Natural killer cell (primary cell): Measurements from ENCODE around the gene TMEM161A. TPM values are rescaled to one million over a fixed set of nuclear protein-coding genes. Genes with fewer than 3 reads are reported as not detected.

Source experiments
- ATAC-seq, 3 donors: fragments of 150-1000 bp in 2 of 3; fragments of 200-7000 bp in 1 of 3; cut with Tn5 transposase; 1 replicate in 1 of 3; 2 replicates in 2 of 3; pipeline ENCODE4 v1.10.0; 2021; ENCODE audit warnings: mild to moderate bottlenecking in 2 of 3, moderate library complexity in 2 of 3
- DNase-seq, 2 donors: peaks; one replicate each; pipeline versions ENCODE4 v3.0.0 to v3.0.0-alpha.2; 2013 to 2021; ENCODE audit warnings: mixed read lengths in 1 of 2
- H3K27ac ChIP-seq: one replicate; pipeline ENCODE4 v1.5.1; 2013; ENCODE audit warnings: mild to moderate bottlenecking, low read length
- H3K27me3 ChIP-seq: one replicate; pipeline ENCODE4 v1.6.1; 2013; ENCODE audit warnings: low read length; ENCODE audit not compliant: control insufficient read depth, insufficient read depth
- H3K36me3 ChIP-seq: one replicate; pipeline ENCODE4 v1.6.1; 2013; ENCODE audit warnings: low read length; ENCODE audit not compliant: control insufficient read depth, insufficient read depth
- H3K4me1 ChIP-seq: one replicate; pipeline ENCODE4 v1.6.1; 2013; ENCODE audit warnings: low read length; ENCODE audit not compliant: control insufficient read depth, insufficient read depth
- H3K4me3 ChIP-seq: one replicate; pipeline ENCODE4 v1.5.1; 2013; ENCODE audit warnings: low read length
- H3K9me3 ChIP-seq: one replicate; pipeline ENCODE4 v1.6.1; 2013; ENCODE audit warnings: low read length; ENCODE audit not compliant: control insufficient read depth, insufficient read depth
- H3K27ac Mint-ChIP-seq, 2 donors: one replicate each; pipeline ENCODE4 v1.8.0; 2022; ENCODE audit warnings: mild to moderate bottlenecking in 2 of 2, mixed read lengths in 2 of 2, moderate library complexity in 1 of 2
- H3K27me3 Mint-ChIP-seq, 2 donors: one replicate each; pipeline ENCODE4 v1.8.0; 2022; ENCODE audit warnings: low read depth in 2 of 2, mixed read lengths in 2 of 2
- H3K36me3 Mint-ChIP-seq: one replicate; pipeline ENCODE4 v1.8.0; 2022; ENCODE audit warnings: mixed read lengths
- H3K4me1 Mint-ChIP-seq, 2 donors: one replicate each; pipeline ENCODE4 v1.8.0; 2022; ENCODE audit warnings: mixed read lengths in 2 of 2
- H3K4me3 Mint-ChIP-seq: one replicate; pipeline ENCODE4 v1.8.0; 2022; ENCODE audit warnings: mild to moderate bottlenecking, moderate library complexity, mixed read lengths
- H3K9me3 Mint-ChIP-seq, 2 donors: one replicate each; pipeline ENCODE4 v1.8.0; 2022; ENCODE audit warnings: mixed read lengths in 2 of 2
- CTCF ChIP-seq: fragments of 200-600 bp; IDR thresholded peaks from one replicate; pipeline ENCODE4 v1.8.0; 2022; ENCODE audit warnings: antibody characterized with exemption
- WGBS: methylation state at CpG from one replicate; pipeline ENCODE4 v1.1.7; 2013; ENCODE audit warnings: missing lambda C conversion rate; ENCODE audit not compliant: insufficient coverage; 5-methylcytosine and 5-hydroxymethylcytosine counted together
- intact Hi-C: fragments of 100-400 bp; cut with micrococcal nuclease; formaldehyde crosslinking; loops from one replicate; pipeline ENCODE4 v1.14.2; 2022
- total RNA-seq, 4 donors: library from RNA; stranded (reverse); fragments of 120-200 nt in 1 of 4; gene quantifications; one replicate each; pipeline versions ENCODE4 v1.2.3 to v1.2.4, GENCODE V29; 2013 to 2022

The TMEM161A gene
- total RNA-seq, 3 donors from 2014 or later (not counting 1 experiment from before 2014, with no cell fraction given), result 13.9 to 16.5 (median 14.2) TPM

DNA sequence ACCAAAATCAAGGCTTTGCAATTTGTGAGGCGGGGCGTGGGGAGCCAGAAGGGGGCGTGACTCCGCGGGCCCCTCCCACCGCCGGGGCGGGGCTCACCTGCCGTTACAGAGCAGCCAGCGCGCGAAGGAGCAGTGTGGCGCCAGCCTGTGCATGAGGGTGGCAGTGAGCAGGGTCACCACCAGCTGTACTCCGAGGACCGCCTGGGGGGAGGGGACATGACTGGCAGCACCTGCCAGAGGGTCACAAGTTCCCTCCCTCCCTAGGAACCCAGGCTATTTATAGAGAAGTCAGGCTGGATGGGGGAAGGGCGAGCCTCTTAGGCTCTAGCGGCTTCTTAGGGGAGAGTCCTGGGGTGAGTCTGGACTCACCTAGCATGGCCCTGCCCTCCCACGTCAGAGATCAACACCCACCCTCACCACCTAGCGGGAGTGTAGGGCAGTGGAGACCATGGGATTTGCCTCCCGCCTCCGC, 3.6 kb downstream of the TMEM161A start:
- ATAC-seq, result no peak
- peaks cover 17 to 29% of the 10 kb centered on the region in 2 donors for H3K4me1 Mint-ChIP-seq
- no peaks in the 10 kb centered on the region for H3K9me3 ChIP-seq
- no peaks in the 10 kb centered on the region for H3K27me3 ChIP-seq
- TF ChIP-seq CTCF, result no peak
- H3K36me3 Mint-ChIP-seq, result no peaks in the 10 kb centered on the region
- H3K36me3 ChIP-seq, result no peaks in the 10 kb centered on the region
- 29% methylated on average over 19 of the region's 21 CpGs for WGBS
- intact Hi-C loops, result no loop called here
- no peak overlapping the region for H3K4me3 Mint-ChIP-seq
- no peaks in the 10 kb centered on the region for H3K27me3 Mint-ChIP-seq
- no peaks in the 10 kb centered on the region for H3K9me3 Mint-ChIP-seq
- peak in 1 of 2 donors; percentile 54 for DNase-seq
- H3K27ac ChIP-seq, result no peak overlapping the region
- H3K27ac Mint-ChIP-seq, result no peak overlapping the region
- H3K4me3 ChIP-seq, result no peak overlapping the region
- H3K4me1 ChIP-seq, result peaks cover 24% of the 10 kb centered on the region

DNA sequence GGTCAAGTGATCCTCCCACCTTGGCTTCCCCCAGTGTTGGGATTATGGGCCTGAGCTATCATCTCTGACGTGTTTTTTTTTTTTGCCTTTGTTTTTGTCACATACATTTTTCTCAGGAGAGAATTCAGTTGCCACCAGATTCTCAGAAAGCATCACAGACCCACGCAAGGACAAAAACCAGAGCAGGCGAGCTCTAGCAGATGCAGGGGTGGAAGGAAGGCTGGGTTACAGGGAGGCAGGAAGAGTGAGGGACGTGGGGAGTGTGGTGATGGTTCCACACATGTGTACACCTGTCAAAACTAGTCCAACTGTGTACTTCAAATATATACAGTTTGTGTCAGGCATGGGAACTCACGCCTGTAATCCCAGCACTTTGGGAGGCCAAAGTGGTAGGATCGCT, 4.3 kb downstream of the TMEM161A start:
- Histone ChIP-seq H3K9me3 (no peaks in the 10 kb centered on the region), H3K27me3 (no peaks in the 10 kb centered on the region), H3K4me1 (peaks cover 19% of the 10 kb centered on the region), H3K27ac (no peak overlapping the region), H3K4me3 (no peak overlapping the region), H3K36me3 (no peaks in the 10 kb centered on the region)
- ATAC-seq, result no peak
- Mint-ChIP-seq H3K9me3 (no peaks in the 10 kb centered on the region), H3K4me3 (peak overlapping the region; percentile 42), H3K4me1 (peaks cover 16 to 29% of the 10 kb centered on the region in 2 donors), H3K27me3 (no peaks in the 10 kb centered on the region), H3K27ac (no peak overlapping the region), H3K36me3 (no peaks in the 10 kb centered on the region)
- TF ChIP-seq CTCF, result no peak
- intact Hi-C loops, result no loop called here
- 83% methylated on average over 6 of the region's 6 CpGs for WGBS
- no peak for DNase-seq

- Histone ChIP-seq H3K9me3 (no peaks in the 10 kb centered on the region), H3K4me1 (peaks cover 14% of the 10 kb centered on the region), H3K27me3 (no peaks in the 10 kb centered on the region), H3K36me3 (no peaks in the 10 kb centered on the region), H3K27ac (no peak overlapping the region), H3K4me3 (no peak overlapping the region)
- Mint-ChIP-seq H3K36me3 (no peaks in the 10 kb centered on the region), H3K27ac (no peak overlapping the region), H3K4me3 (no peak overlapping the region), H3K27me3 (no peaks in the 10 kb centered on the region), H3K4me1 (peaks cover 5 to 19% of the 10 kb centered on the region in 2 donors), H3K9me3 (no peaks in the 10 kb centered on the region)
- DNase-seq (no peak), ATAC-seq (no peak)
- intact Hi-C loops, result no loop called here
- 95% methylated on average over 12 of the region's 12 CpGs for WGBS
- TF ChIP-seq CTCF, result no peak
These were observed 5.4 kb downstream of the TMEM161A start for GRCh38 chr19:19132912-19133311.

- ATAC-seq (no peak), DNase-seq (no peak)
- Mint-ChIP-seq H3K36me3 (no peaks in the 10 kb centered on the region), H3K27me3 (no peaks in the 10 kb centered on the region), H3K27ac (no peak overlapping the region), H3K9me3 (no peaks in the 10 kb centered on the region), H3K4me1 (peaks cover 0 to 10% of the 10 kb centered on the region in 2 donors), H3K4me3 (no peak overlapping the region)
- H3K4me1 ChIP-seq, result peaks cover 7% of the 10 kb centered on the region
- no peak overlapping the region for H3K27ac ChIP-seq
- H3K27me3 ChIP-seq, result no peaks in the 10 kb centered on the region
- H3K36me3 ChIP-seq, result no peaks in the 10 kb centered on the region
- no peak for TF ChIP-seq CTCF
- WGBS, result 98% methylated on average over 3 of the region's 3 CpGs
- no peaks in the 10 kb centered on the region for H3K9me3 ChIP-seq
- no peak overlapping the region for H3K4me3 ChIP-seq
- intact Hi-C loops, result no loop called here
These were observed 6.3 kb downstream of the TMEM161A start for GRCh38 chr19:19131989-19132388.
